CD14-positive monocyte (primary cell): Measurements from ENCODE around the gene AGAP1. TPM values are rescaled to one million over a fixed set of nuclear protein-coding genes. Genes with fewer than 3 reads are reported as not detected.

Experiments used
- DNase-seq, 3 donors: peaks; one replicate each; pipeline ENCODE4 v3.0.0-alpha.2; 2011 to 2022
- H2AFZ ChIP-seq: 2 replicates; pipeline ENCODE4 v1.6.0; 2012; ENCODE audit warnings: mild to moderate bottlenecking, low read depth, low read length, inconsistent platforms; ENCODE audit not compliant: insufficient read depth, poor library complexity, severe bottlenecking
- H3K27ac ChIP-seq, 2 donors: 1 replicate in 1 of 2; 2 replicates in 1 of 2; pipeline ENCODE4 v1.5.1; 2012 to 2013; ENCODE audit warnings: low read length in 2 of 2, control low read depth in 1 of 2, inconsistent platforms in 1 of 2, low read depth in 1 of 2, mild to moderate bottlenecking in 1 of 2
- H3K27me3 ChIP-seq, 2 donors: one replicate each; pipeline versions ENCODE4 v1.6.0 to v1.6.1; 2011 to 2013; ENCODE audit warnings: low read length in 2 of 2; ENCODE audit not compliant: control insufficient read depth in 2 of 2, insufficient read depth in 2 of 2
- H3K36me3 ChIP-seq, 2 donors: replicated peaks in 1 of 2; 1 replicate in 1 of 2; 2 replicates in 1 of 2; pipeline versions ENCODE4 v1.5.1 to v1.6.1; 2012 to 2013; ENCODE audit warnings: low read length in 2 of 2, control low read depth in 1 of 2, inconsistent platforms in 1 of 2, mild to moderate bottlenecking in 1 of 2; ENCODE audit not compliant: insufficient read depth in 2 of 2, control insufficient read depth in 1 of 2
- H3K4me1 ChIP-seq, 2 donors: 1 replicate in 1 of 2; 2 replicates in 1 of 2; pipeline versions ENCODE4 v1.5.1 to v1.6.1; 2012 to 2013; ENCODE audit warnings: low read length in 2 of 2, control low read depth in 1 of 2, inconsistent platforms in 1 of 2, mild to moderate bottlenecking in 1 of 2, moderate library complexity in 1 of 2; ENCODE audit not compliant: insufficient read depth in 2 of 2, control insufficient read depth in 1 of 2
- H3K4me2 ChIP-seq: replicated peaks from 2 replicates; pipeline ENCODE3; 2012; ENCODE audit warnings: low read length, moderate library complexity, mild to moderate bottlenecking; ENCODE audit not compliant: poor library complexity, severe bottlenecking; ENCODE audit errors: extremely low read depth
- H3K4me3 ChIP-seq, 3 experiments: fragments of 200-600 bp in 1 of 3; sonication (generic) in 1 of 3; replicated peaks in 1 of 3; 1 replicate in 2 of 3; 2 replicates in 1 of 3; pipeline ENCODE4 v1.5.1; 2011 to 2013; ENCODE audit warnings: low read length in 3 of 3, mild to moderate bottlenecking in 3 of 3, control low read depth in 2 of 3, low read depth in 2 of 3, inconsistent platforms in 1 of 3, moderate library complexity in 1 of 3
- H3K79me2 ChIP-seq: 2 replicates; pipeline ENCODE4 v1.6.0; 2012; ENCODE audit warnings: mild to moderate bottlenecking, control low read depth, inconsistent platforms, low read length, moderate library complexity; ENCODE audit not compliant: insufficient read depth
- H3K9ac ChIP-seq: 2 replicates; pipeline ENCODE4 v1.6.0; 2017; ENCODE audit warnings: low read length, mild to moderate bottlenecking; ENCODE audit not compliant: insufficient read depth, poor library complexity, severe bottlenecking
- H3K9me3 ChIP-seq, 2 donors: replicated peaks in 1 of 2; 1 replicate in 1 of 2; 2 replicates in 1 of 2; pipeline versions ENCODE4 v1.5.1 to v1.6.1; 2012 to 2013; ENCODE audit warnings: low read length in 2 of 2, control low read depth in 1 of 2; ENCODE audit not compliant: control insufficient read depth in 1 of 2, insufficient read depth in 1 of 2
- H4K20me1 ChIP-seq: 2 replicates; pipeline ENCODE4 v1.6.0; 2012; ENCODE audit warnings: mild to moderate bottlenecking, low read length, control low read depth, moderate library complexity; ENCODE audit not compliant: insufficient read depth
- H3K27ac Mint-ChIP-seq, 7 donors: one replicate each; pipeline ENCODE4 v1.8.0; 2020; ENCODE audit warnings: mild to moderate bottlenecking in 7 of 7, mixed read lengths in 7 of 7, moderate library complexity in 6 of 7, inconsistent platforms in 2 of 7
- H3K27me3 Mint-ChIP-seq, 3 donors: one replicate each; pipeline ENCODE4 v1.8.0; 2021 to 2022; ENCODE audit warnings: low read depth in 3 of 3, mild to moderate bottlenecking in 3 of 3, mixed read lengths in 3 of 3, moderate library complexity in 3 of 3, inconsistent platforms in 1 of 3
- H3K36me3 Mint-ChIP-seq, 2 donors: one replicate each; pipeline ENCODE4 v1.8.0; 2020; ENCODE audit warnings: mixed read lengths in 2 of 2, inconsistent platforms in 1 of 2, mild to moderate bottlenecking in 1 of 2
- H3K4me1 Mint-ChIP-seq: one replicate; pipeline ENCODE4 v1.8.0; 2020; ENCODE audit warnings: mild to moderate bottlenecking, mixed read lengths
- H3K4me3 Mint-ChIP-seq, 2 donors: one replicate each; pipeline ENCODE4 v1.8.0; 2020; ENCODE audit warnings: mild to moderate bottlenecking in 2 of 2, mixed read lengths in 2 of 2, moderate library complexity in 1 of 2
- H3K9me3 Mint-ChIP-seq, 7 donors: one replicate each; pipeline ENCODE4 v1.8.0; 2020 to 2022; ENCODE audit warnings: mixed read lengths in 7 of 7, mild to moderate bottlenecking in 6 of 7, moderate library complexity in 6 of 7, inconsistent platforms in 2 of 7
- CTCF ChIP-seq: fragments of 200-600 bp; IDR thresholded peaks from one replicate; pipeline ENCODE4 v1.8.0; 2022; ENCODE audit warnings: antibody characterized with exemption, mild to moderate bottlenecking
- WGBS: methylation state at CpG from one replicate; pipeline ENCODE4 v1.1.5; 2013; ENCODE audit warnings: missing lambda C conversion rate; ENCODE audit not compliant: insufficient coverage; 5-methylcytosine and 5-hydroxymethylcytosine counted together
- intact Hi-C, 2 donors: fragments of 100-400 bp; cut with micrococcal nuclease; formaldehyde crosslinking; loops; one replicate each; pipeline versions ENCODE4 v1.15.0 to v1.15.1; 2023
- polyA plus RNA-seq, 3 donors: library from polyadenylated mRNA; depleted of rRNA in 1 of 3; unstranded in 2 of 3; stranded (reverse) in 1 of 3; fragments of 300-500 nt in 2 of 3; fragments of >200 nt in 1 of 3; fragmentation: Illumina TruSeq in 2 of 3; gene quantifications; 1 replicate in 2 of 3; 2 replicates in 1 of 3; pipeline ENCODE4 v1.2.3, GENCODE V29; 2012 to 2021

The AGAP1 gene
- polyA plus RNA-seq, 3 donors = 0.12 TPM; not detected in 2

DNA sequence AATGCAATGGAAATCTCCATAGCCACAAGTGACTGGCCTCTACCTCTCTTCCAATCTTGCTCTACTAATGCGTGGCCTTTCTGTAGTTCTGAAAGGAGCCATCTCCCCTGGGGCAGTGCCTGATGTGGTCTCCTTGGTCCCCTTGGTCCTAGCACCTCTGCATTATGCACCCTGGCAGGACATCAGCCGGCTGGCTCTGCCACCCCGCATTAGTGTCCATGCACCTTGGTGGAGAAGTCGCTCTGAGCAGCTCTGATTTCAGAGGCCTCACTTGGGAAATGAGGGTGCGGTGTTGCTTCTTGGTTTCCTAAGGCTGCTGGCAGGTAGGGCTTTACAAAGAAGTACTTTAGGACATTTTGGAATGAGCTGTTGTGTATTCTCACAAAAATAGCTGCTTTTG is 356.4 kb downstream of the AGAP1 start:
- no peaks in the 10 kb centered on the region for H3K36me3 ChIP-seq
- Mint-ChIP-seq H3K4me3 (no peak overlapping the region), H3K27ac (no peak overlapping the region), H3K4me1 (no peaks in the 10 kb centered on the region), H3K27me3 (peaks cover 0 to 6% (median 2%) of the 10 kb centered on the region in 3 donors), H3K9me3 (peaks cover 0 to 9% (median 3%) of the 10 kb centered on the region in 7 donors), H3K36me3 (no peaks in the 10 kb centered on the region)
- H4K20me1 ChIP-seq = no peaks in the 10 kb centered on the region
- H3K4me1 ChIP-seq = no peaks in the 10 kb centered on the region
- H3K27me3 ChIP-seq = no peaks in the 10 kb centered on the region
- H3K27ac ChIP-seq = no peak overlapping the region
- no peak overlapping the region for H2AFZ ChIP-seq
- no peak overlapping the region for H3K4me3 ChIP-seq
- no peak for DNase-seq
- intact Hi-C loops = no loop called here
- peaks cover 0 to 5% of the 10 kb centered on the region in 2 donors for H3K9me3 ChIP-seq
- H3K4me2 ChIP-seq = no peak overlapping the region
- no peak for TF ChIP-seq CTCF
- H3K79me2 ChIP-seq = no peaks in the 10 kb centered on the region
- no peak overlapping the region for H3K9ac ChIP-seq
- WGBS = 96% methylated on average over 5 of the region's 5 CpGs

DNA sequence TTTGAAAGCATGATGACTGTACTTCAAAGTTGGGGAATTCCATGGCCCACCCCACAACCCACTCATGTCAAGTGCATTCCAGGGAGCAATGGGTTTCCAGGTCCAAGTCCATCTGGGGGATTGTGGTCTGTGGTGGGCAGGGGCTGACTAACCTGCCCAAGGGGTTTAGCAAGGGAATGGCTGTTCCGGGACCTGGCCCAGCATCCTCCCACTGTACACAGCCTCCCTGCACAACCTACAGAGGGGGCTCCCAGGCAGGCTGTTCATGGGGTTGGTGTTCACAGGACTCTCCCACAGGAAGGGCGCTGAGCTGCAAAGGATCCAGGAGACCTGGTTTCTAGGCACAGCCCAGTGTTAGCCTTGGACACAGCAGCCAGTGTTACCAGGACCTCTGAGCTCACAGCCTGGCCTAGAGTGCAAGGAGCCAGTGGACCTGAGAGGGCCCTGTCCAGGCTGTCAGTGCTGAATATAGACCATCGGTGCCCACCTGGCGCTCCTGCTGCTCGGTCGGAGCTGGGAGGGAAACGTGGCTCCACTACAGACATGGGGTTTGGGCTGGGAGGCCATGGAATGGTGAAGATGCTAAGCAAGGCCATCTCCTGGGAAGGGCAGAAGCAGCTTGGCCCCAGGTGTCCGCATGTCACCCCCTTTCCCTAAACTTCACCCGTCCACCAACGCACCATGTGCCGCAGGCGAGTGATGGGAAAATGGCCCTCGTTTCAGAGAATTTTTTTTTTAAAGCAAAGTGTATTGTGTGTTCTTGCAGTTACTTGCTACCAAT is 357.1 kb downstream of the AGAP1 start:
- no peak for DNase-seq
- Histone ChIP-seq H3K79me2 (no peaks in the 10 kb centered on the region), H3K27ac (no peak overlapping the region), H3K9me3 (peaks cover 0 to 5% of the 10 kb centered on the region in 2 donors), H3K27me3 (no peaks in the 10 kb centered on the region), H3K4me1 (no peaks in the 10 kb centered on the region), H2AFZ (no peak overlapping the region), H3K9ac (no peak overlapping the region), H4K20me1 (no peaks in the 10 kb centered on the region), H3K4me2 (no peak overlapping the region), H3K36me3 (no peaks in the 10 kb centered on the region), H3K4me3 (no peak overlapping the region)
- intact Hi-C loops = no loop called here
- WGBS = 88% methylated on average over 4 of the region's 13 CpGs
- no peak for TF ChIP-seq CTCF
- no peak overlapping the region for H3K4me3 Mint-ChIP-seq
- no peaks in the 10 kb centered on the region for H3K36me3 Mint-ChIP-seq
- H3K9me3 Mint-ChIP-seq = peaks cover 0 to 9% (median 3%) of the 10 kb centered on the region in 7 donors
- no peak overlapping the region for H3K27ac Mint-ChIP-seq
- peaks cover 0 to 6% (median 2%) of the 10 kb centered on the region in 3 donors for H3K27me3 Mint-ChIP-seq
- no peaks in the 10 kb centered on the region for H3K4me1 Mint-ChIP-seq
